Right lung (tissue), 5 donors: ENCODE data around the gene LMO3. TPM values are rescaled to one million over a fixed set of nuclear protein-coding genes. Genes with fewer than 3 reads are reported as not detected.
A peak's percentile ranks its signal among the peaks of the same experiment; 100 is the strongest.

Source experiments
- DNase-seq, 2 donors: peaks; one replicate each; pipeline ENCODE4 v3.0.0-alpha.2; 2013
- polyA plus RNA-seq, 5 donors: library from polyadenylated mRNA; unstranded; fragments of 120-200 nt; gene quantifications; one replicate each; pipeline versions ENCODE4 v1.2.1 to v1.2.3, GENCODE V29; 2013; ENCODE audit warnings: inconsistent platforms in 1 of 5, low replicate concordance in 1 of 5; ENCODE audit not compliant: insufficient read length in 5 of 5, insufficient read depth in 1 of 5

The LMO3 gene
- polyA plus RNA-seq, 5 donors, result 7.7 to 12.2 (median 10.8) TPM

DNA sequence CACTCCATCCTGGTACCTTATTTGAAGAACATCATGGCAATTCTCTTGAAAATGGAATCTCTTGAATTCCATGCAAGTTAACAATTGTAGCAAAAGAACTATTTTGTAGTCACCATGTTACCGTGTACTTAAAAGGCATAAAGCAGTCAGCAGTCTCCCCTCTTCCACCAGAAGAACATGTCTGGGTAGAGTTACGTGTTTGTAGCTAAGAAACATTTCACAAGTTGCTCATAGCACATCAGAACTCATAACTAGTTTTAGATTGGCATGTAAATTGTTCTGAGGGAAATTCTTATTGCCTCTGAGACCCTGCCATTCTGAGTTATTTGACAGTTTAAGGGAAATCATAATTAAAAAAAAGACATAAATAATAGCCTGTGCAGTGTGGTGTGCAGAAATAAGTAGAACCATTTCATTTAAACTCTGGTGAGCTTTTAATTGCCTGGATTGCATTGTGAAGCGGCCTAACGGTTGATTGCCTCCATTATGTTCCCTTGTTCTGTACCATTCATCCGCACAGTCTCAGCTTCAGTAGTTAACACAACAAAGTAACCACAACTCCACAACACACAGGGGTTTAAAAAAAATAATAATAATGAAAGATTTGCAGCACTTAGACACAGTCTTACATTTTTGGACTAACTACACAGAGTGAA, 2.6 kb downstream of the LMO3 start:
- DNase-seq, result no peak

GRCh38 chr12:16602412-16602811, 3.5 kb downstream of the LMO3 start:
- no peak for DNase-seq

GRCh38 chr12:16600525-16600924, 5.4 kb downstream of the LMO3 start:
- DNase-seq, result no peak

DNA sequence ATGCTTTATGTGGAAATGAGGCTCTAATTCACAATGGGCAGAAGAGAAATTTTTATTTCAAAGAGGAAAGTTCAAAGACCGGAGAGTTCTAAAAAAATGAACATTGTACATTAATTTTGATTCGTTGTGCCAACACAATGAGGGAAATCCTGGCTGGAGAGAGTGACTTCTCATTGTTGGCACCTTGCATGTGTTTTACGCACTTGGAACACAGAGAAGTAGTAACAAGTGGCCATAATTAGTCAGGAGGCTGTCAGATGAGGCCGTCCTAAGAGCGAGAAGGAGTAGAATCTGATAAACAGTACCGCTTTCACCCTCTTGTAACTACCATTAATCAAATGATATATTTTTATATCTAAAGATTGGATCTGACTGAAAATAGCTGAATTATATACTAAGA, 6.9 kb downstream of the LMO3 start:
- DNase-seq, result no peak

- DNase-seq, result no peak
Measured at GRCh38 chr12:16594797-16595196, 11.2 kb downstream of the LMO3 start.

GRCh38 chr12:16593546-16593945, 12.4 kb downstream of the LMO3 start:
- DNase-seq, result no peak

GRCh38 chr12:16590645-16591044, 15.3 kb downstream of the LMO3 start:
- DNase-seq, result no peak

GRCh38 chr12:16588812-16589211, 17.1 kb downstream of the LMO3 start:
- DNase-seq, result no peak

- no peak for DNase-seq
Measured at GRCh38 chr12:16587514-16587913, 18.4 kb downstream of the LMO3 start.

DNA sequence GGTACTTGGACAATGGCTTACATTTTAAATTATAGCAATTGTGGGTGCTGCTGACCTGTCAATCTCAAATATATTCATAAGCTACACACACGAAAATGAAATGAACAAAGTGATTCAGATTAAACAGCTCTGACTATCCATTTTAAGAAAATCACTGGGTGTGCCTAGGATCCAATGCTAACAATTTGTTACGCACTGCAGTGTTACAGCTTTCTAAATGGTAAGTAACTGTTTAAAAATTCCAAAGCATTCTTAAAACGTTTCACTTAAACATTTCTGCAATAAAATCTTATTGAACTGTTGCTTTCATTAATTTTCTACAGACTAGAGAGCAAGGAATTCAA, 18.9 kb downstream of the LMO3 start:
- no peak for DNase-seq

DNA sequence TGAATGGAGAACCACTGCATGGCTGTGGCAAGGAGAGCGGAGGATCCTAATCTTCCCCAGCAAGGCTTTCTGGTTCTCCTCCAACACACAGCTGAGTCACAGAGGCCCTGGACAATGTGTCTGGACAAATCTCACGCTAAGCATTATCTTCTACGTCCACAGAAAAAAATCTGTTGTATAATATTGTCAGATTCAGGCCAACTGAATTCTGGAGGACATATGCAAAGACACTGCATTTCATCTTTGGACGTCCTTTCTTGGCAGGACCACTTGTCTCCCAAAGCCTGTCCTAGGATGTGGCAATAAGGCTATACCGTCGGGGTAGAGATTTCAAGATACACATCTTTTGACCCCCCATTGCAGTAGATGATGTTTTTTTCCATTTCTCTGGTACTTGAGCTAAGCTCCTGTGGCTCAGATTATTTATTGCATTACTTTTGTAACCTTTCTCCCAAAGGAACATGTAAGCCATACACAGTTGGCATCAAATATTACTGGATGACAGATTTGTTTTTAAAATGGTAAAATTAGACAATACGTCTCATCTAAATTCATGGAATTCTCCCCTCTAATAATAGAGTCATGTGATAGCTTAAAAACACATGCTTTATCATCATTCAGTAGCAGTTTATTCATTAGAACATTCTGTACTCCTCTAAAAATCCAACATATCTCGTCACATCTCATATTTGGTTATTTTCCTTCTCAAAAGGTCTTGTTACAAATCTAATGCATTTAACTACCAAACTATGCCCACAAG, 19.4 kb downstream of the LMO3 start:
- no peak for DNase-seq

- no peak for DNase-seq
Measured at GRCh38 chr12:16585781-16586180, 20.2 kb downstream of the LMO3 start.

GRCh38 chr12:16583969-16584745, 21.8 kb downstream of the LMO3 start:
- no peak for DNase-seq

DNA sequence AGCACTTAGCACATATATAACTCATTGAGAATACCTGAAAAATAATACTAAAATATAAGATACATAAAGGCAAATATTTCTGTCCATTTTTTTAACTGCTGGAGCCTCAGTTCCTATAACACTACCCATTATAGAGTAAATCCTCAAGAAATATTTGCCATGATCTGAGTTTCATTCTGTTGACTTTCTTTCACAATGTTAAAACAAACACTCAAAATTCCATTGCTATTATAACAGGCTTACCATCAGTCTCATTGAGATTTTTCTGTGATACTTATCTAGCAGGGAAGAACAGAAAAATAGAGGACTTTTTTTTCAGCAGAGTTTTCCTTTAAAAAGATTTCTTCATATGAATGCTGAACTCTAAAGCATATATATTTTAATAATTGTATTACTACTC, 24.5 kb downstream of the LMO3 start:
- no peak for DNase-seq

- no peak for DNase-seq
Measured at GRCh38 chr12:16579041-16579440, 26.9 kb downstream of the LMO3 start.

- peak; percentile 53 to 58 for DNase-seq
Measured at GRCh38 chr12:16573398-16574077, 32.4 kb downstream of the LMO3 start.

DNA sequence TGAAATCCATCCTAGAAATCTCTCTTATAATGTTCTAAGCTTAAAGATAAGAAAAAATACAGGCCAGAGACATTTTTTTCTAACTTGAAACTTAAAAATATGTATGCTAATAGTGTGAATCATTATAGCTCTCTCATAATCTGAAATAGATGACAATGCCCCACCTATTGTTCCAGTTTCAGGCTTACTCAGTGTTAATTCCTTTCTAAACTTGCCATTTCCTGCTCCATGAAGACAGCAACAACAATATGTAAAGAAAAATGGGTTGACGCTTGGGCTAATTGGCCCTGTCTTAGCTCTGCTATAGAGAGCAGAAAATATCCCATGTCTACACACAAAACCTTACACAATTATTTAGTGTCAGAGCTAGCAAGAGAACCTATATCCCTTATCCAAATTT, 37.1 kb downstream of the LMO3 start:
- DNase-seq, result no peak

- no peak for DNase-seq
Measured at GRCh38 chr12:16564675-16565074, 41.3 kb downstream of the LMO3 start.

- DNase-seq, result no peak
Measured at GRCh38 chr12:16563504-16563903, 42.5 kb downstream of the LMO3 start.

- DNase-seq, result no peak
Measured at GRCh38 chr12:16562921-16563320, 43.0 kb downstream of the LMO3 start.

DNA sequence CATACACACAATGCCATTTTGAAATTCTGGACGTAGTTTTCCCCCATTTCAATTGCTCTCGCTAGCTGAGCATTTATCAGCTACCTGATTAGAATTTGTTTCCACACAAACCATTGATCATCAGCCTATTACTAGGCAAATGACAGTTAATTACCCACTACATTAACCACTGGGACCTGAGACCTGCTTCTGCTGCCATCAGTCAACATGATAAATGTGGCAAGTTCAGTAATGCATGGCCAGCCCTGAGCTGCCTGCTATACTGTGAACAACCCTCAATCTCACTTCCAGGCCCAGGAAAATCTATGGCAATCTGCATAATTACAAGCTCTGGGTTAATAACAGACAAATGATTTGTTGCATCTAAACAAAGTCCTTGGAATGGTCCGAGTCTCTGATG, 43.5 kb downstream of the LMO3 start:
- DNase-seq, result no peak

GRCh38 chr12:16560273-16560672, 45.7 kb downstream of the LMO3 start:
- DNase-seq, result no peak
